Effector CD4-positive, alpha-beta T cell (primary cell): Measurements from ENCODE around the gene TSPEAR.

Experiments
- DNase-seq: peaks from one replicate; pipeline ENCODE4 v3.0.0-alpha.2; 2020

Gene TSPEAR

GRCh38 chr21:44524414-44525371, 186.7 kb downstream of the TSPEAR start:
- no peak for DNase-seq

DNA sequence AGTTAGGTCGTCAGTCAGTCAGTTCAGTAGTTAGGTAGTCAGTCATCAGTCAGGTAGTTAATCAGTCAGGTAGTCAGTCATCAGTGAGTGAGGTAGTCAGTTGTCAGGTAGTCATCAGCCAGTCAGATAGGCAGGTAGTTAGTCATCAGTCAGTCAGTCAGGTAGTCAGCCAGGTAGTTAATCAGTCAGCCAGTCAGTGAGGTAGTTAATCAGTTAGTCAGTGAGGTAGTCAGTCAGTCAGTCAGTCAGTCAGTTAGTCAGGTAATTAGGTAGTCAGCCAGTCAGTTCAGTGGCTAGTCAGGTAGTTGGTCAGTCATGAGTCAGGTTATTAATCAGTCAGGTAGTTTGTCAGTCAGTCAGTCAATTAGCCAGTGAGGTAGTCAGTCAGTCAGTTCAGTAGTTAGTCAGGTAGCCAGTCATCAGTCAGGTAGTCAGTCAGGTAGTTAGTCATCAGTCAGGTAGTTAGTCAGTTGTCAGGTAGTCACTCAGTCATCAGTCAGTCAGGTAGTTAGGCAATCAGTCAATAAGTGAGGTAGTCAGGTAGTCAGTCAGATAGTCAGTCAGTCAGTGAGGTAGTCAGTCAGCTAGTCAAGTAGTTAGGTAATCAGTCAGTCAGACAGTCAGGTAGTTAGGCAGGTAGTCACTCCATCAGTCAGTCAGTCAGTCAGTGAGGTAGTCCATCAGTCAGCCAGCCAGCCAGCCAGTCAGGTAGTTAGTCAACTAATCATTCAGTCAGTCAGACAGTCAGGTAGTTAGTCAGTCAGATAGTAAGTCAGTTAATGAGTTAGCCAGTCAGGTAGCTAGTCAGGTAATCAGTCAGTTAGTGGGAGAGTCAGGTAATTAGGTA, 187.6 kb downstream of the TSPEAR start:
- DNase-seq: no peak

DNA sequence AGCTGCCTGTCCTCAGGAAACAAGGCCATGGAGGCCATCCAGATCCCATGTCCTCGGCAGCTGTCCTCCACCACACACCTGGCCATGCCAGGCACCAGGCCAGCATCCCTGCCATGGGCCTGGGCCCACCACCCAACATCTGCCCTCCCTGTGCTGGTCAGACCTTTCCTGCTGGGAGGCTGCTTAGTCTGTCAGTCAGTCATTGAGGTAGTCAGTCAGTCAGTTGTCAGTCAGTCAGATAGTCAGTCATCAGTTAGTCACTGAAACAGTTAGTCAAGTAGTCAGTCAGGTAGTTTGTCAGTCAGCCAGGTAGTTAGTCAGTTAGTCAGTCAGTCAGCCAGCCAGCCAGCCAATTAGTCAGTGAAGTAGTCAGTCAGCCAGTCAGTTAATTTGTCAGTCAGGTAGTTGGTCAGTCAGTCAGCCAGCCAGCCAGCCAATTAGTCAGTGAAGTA, 188.6 kb downstream of the TSPEAR start:
- no peak for DNase-seq

DNA sequence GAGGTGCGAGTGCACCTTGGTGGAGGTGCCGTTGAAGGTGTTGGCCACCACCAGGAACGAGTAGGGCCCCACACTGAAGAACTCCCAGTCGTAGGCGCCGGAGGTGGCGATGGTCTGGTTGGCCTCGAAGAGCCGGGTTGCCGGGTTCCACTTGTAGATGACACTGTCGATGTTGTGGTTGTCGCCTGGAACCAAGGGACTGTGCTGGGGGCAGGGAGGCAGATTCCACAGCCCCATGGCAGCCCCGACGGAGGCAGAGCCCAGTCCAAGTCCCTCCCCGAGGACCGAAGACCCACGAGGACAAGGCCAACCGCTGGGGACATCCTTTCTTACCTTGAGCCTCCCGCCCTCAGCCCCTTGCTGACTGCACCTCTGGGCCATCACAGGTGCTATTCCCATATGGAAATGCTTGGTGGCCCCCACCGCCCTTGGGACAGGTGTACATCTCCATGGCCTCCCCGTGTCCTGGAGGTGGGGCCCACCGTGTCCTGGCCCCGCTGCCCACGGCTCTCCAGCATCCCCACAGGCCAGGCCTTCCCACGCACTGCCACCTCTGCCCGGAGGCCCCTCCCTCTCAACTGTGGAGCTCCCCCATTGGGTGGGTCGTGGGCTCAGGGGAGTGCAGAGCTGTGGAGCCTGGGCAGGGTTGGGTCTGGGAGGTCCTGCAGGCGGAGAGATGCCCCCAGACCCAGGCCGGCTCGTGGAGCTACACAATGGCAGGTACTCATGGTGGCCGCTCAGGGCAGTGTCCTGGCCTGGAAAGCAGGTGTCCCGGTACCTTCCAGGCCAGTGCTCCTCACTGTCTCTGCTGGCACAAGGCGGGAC, 189.2 kb downstream of the TSPEAR start:
- DNase-seq: no peak

- DNase-seq: no peak
These were observed 190.0 kb downstream of the TSPEAR start for GRCh38 chr21:44521301-44521927.

GRCh38 chr21:44520326-44521300, 190.8 kb downstream of the TSPEAR start:
- no peak for DNase-seq

- DNase-seq: no peak
These were observed 191.7 kb downstream of the TSPEAR start for GRCh38 chr21:44519346-44520325.

- no peak for DNase-seq
These were observed 192.7 kb downstream of the TSPEAR start for GRCh38 chr21:44518686-44519085.

DNA sequence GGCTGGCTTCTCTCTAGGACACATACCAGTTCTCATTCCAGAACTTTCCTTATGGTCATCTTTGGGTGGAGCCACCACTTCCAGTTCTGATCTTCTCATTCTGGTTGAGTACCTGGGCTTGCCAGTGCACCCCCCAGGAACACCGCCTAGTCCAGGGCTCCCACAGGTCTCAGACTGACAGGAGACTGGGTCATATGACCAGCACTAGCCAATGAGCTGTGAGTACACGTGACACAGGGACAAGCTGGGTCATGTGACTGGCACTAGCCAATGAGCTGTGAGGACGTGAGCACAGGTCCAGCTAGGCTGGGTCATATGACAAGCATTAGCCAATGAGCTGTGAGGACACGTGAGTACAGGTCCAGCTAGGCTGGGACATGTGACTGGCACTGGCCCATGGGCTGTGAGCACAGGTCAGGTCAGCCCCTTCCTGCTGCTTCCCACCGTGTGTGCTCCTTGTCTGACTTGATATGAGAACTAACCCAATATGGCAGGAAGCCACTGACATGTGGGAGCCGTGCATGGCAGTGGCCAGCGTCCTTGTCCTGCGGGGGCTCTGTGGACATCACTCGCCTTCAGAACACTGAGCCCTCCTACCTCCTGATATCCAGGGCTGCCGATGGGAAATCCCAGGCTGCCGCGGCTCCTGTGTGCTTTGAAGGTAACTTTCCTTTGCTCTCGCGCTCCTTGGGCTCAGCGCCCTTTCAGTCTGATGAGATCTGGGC, 194.0 kb downstream of the TSPEAR start:
- DNase-seq: no peak

DNA sequence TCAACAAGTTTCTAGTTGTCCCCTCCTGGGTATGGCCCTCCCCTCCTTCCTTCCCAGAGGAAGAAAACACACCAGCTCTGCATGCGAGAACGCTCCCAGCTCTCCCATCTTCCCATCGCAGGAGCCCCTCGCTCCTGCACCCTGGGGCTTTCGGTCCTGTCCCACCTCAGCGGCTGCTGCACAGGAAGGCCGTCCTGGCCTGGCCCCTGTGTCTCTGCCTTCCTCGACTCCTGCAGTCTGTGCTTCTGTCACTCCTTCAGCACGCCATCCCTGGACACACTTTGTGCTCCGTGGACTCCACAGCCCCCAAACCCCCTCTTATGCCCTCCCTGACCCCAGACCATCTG, 194.6 kb downstream of the TSPEAR start:
- DNase-seq: no peak

- no peak for DNase-seq
These were observed 195.0 kb downstream of the TSPEAR start for GRCh38 chr21:44516342-44516741.

- DNase-seq: no peak
These were observed 195.8 kb downstream of the TSPEAR start for GRCh38 chr21:44515359-44516165.

DNA sequence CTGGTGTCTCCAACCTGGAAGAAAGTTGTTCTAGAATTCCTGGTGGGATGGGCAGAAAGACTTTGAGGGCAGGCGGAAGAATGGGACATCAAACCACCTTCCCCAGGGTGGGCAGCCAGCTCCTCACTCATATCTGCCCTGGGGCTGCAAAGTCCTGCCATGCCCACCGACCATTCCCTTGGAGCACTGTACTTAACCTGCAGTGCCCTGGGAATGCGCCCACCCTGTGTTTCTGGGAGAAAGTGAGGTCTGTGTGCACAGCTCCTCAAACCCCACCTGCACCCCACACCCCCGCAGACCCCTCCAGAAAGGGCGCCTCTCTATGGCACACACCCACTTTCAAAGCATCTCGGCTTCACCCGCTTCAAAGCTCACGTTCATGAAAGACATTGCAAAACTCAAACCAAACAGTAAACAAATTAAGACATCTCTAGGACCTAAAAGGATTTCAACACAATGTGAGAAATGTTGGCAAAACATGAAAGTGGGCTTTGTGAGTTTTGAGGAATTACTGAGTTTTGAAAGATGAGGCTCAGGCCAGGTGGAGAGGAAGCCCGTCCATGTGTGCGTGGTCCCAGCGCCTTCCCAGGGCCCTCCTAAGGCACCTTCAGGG, 196.5 kb downstream of the TSPEAR start:
- DNase-seq: no peak

GRCh38 chr21:44514218-44514520, 197.2 kb downstream of the TSPEAR start:
- no peak for DNase-seq

DNA sequence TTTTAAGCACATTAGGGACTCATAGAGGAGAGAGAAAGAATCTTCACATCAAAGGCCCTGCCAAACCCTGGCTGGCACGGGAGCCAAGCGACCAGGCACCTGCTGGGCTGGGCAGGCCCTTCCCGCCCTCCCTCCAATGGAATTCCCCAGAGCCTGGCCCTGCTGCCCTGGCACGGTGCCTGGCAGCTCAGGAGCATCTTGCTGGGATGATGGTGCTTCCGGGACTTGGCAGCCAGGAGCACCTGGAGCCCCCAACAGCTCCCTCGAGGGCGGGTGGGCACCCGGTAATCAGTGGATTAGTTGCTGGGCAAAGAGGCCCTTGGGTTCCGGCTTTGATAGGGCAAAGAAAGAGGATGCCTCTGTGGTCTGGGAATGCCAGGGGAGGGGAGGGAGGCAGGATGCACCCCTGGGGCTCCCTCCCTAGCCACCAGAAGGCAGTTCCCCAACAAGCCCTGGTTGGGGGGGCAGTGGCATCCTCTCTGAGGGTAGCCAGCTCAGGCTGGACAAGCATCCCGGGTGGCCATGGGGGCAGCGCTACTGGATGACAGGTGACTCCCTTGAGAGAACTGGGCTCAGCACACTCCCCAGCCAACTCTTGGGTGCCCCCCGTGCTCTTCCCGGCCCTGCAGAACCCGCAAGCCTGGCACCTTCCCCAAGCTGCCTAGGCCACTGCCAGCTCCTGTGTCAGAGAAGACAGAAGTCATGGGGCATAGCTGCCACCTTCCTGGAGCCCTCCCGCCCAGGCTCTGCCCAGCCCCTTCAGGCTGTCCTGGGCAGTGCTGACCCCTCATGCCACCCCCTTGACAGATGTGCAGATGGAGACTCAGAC, 197.8 kb downstream of the TSPEAR start:
- DNase-seq: no peak

DNA sequence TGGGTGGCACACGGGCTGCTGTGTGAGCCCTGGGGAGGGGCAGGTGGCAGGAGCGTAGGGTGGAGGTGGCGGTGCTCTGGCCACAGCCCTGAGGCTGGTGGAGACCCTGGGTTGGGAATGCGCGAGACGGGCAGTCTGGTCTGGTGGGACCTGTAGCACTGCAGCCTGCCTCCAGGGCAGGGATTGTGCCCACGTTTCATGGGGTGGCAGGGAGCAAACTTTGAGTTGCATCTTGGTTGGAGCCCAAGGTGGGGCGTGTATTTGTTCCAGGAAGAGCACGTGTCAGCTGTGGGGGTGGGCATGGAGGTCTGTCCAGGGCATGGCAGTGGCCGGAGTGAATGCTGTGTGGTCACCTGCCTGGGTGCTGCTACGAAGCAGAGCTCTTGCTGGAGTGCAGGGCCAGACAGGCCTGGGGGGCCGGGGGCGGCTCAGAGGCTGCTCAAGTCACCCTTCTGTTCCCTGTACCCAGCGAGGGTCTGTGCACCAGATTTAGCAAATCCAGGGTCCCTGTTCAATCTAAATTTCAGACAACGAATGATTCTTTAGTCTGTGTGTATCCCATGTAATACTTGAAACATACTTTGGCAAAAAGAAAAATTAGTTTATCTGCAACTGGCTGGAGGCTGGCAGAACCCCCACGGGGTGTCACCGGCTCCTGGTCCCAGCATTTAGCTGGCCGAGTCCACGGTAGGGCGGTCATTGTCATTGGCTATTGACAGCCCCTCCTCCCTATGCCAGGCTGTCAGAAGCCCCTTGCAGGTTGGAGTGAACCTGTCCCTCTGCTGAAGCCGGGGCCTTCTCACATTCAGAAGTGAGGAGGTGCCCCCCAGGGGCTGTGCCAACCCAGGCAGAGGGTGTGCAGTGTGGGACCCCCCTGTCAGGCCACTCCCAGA, 198.6 kb downstream of the TSPEAR start:
- DNase-seq: no peak
